B cell (primary cell): Measurements from ENCODE around the gene RAC3. TPM values are rescaled to one million over a fixed set of nuclear protein-coding genes. Genes with fewer than 3 reads are reported as not detected.

Experiments
- ATAC-seq: fragments of 200-7000 bp; cut with Tn5 transposase; one replicate; pipeline ENCODE4 v1.10.0; 2021; ENCODE audit warnings: low read depth, mild to moderate bottlenecking, moderate number of reproducible peaks, moderate library complexity
- CTCF ChIA-PET: fragments of 350-600 bp; sonication (Branson Sonifier 250); formaldehyde crosslinking; loops from one replicate; lab custom pipeline; 2021; ENCODE audit warnings: antibody characterized with exemption, inconsistent platforms; lab: Charles Lee
- POLR2A ChIA-PET: fragments of 350-600 bp; sonication (Branson Sonifier 250); formaldehyde crosslinking; loops from one replicate; lab custom pipeline; 2021; ENCODE audit warnings: antibody characterized with exemption; lab: Charles Lee
- DNase-seq: peaks from one replicate; pipeline ENCODE4 v3.0.0; 2013
- H2AFZ ChIP-seq: 2 replicates; pipeline ENCODE4 v1.6.1; 2012; ENCODE audit warnings: mild to moderate bottlenecking, low read depth, low read length; ENCODE audit not compliant: insufficient read depth, poor library complexity, severe bottlenecking
- H3K27ac ChIP-seq, 2 donors: 1 replicate in 1 of 2; 2 replicates in 1 of 2; pipeline ENCODE4 v1.5.1; 2012 to 2013; ENCODE audit warnings: low read length in 2 of 2, mild to moderate bottlenecking in 2 of 2, moderate library complexity in 1 of 2
- H3K27me3 ChIP-seq, 4 experiments: fragments of 200-600 bp in 1 of 4; sonication (generic) in 1 of 4; replicated peaks in 1 of 4; 1 replicate in 2 of 4; 2 replicates in 2 of 4; pipeline versions ENCODE4 v1.6.1 to v1.7.0; 2013 to 2016; ENCODE audit warnings: low read length in 3 of 4, mild to moderate bottlenecking in 2 of 4, mixed read lengths in 1 of 4, moderate library complexity in 1 of 4; ENCODE audit not compliant: insufficient read depth in 4 of 4, control insufficient read depth in 3 of 4; ENCODE audit errors: control extremely low read depth in 1 of 4
- H3K36me3 ChIP-seq, 2 experiments: replicated peaks in 1 of 2; 1 replicate in 1 of 2; 2 replicates in 1 of 2; pipeline versions ENCODE4 v1.6.1 to v1.7.1; 2013; ENCODE audit warnings: low read length in 1 of 2; ENCODE audit not compliant: insufficient read depth in 2 of 2, control insufficient read depth in 1 of 2; ENCODE audit errors: control extremely low read depth in 1 of 2, extremely low read depth in 1 of 2
- H3K4me1 ChIP-seq, 2 donors: fragments of 200-600 bp in 1 of 2; sonication (generic) in 1 of 2; 1 replicate in 1 of 2; 2 replicates in 1 of 2; pipeline versions ENCODE4 v1.5.1 to v1.6.1; 2013 to 2017; ENCODE audit warnings: low read length in 2 of 2; ENCODE audit not compliant: control insufficient read depth in 2 of 2, insufficient read depth in 2 of 2
- H3K4me2 ChIP-seq: replicated peaks from 2 replicates; pipeline ENCODE3; 2012; ENCODE audit warnings: mild to moderate bottlenecking, low read depth, low read length; ENCODE audit not compliant: poor library complexity, severe bottlenecking
- H3K4me3 ChIP-seq, 5 experiments: fragments of 200-600 bp in 1 of 5; sonication (generic) in 1 of 5; 1 replicate in 3 of 5; 2 replicates in 2 of 5; pipeline versions ENCODE4 v1.5.1 to v1.7.0; 2011 to 2016; ENCODE audit warnings: low read length in 4 of 5, mild to moderate bottlenecking in 4 of 5, low read depth in 2 of 5, control low read depth in 1 of 5, moderate library complexity in 1 of 5; ENCODE audit not compliant: insufficient read depth in 1 of 5; ENCODE audit errors: control extremely low read depth in 1 of 5, extremely low read depth in 1 of 5
- H3K79me2 ChIP-seq: fragments of 200-600 bp; sonication (generic); one replicate; pipeline ENCODE4 v1.6.0; 2016; ENCODE audit warnings: low read length; ENCODE audit not compliant: control insufficient read depth, insufficient read depth
- H3K9ac ChIP-seq: fragments of 200-600 bp; sonication (generic); 2 replicates; pipeline ENCODE4 v1.6.1; 2017; ENCODE audit warnings: mild to moderate bottlenecking, low read length, moderate library complexity
- H3K9me3 ChIP-seq, 3 donors: one replicate each; pipeline versions ENCODE4 v1.6.1 to v1.7.1; 2013; ENCODE audit warnings: low read length in 2 of 3; ENCODE audit not compliant: control insufficient read depth in 2 of 3, insufficient read depth in 1 of 3; ENCODE audit errors: control extremely low read depth in 1 of 3
- H4K20me1 ChIP-seq: 2 replicates; pipeline ENCODE4 v1.6.0; 2012; ENCODE audit warnings: mild to moderate bottlenecking, low read length; ENCODE audit not compliant: insufficient read depth, control insufficient read depth, poor library complexity, severe bottlenecking
- H3K27ac Mint-ChIP-seq: one replicate; pipeline ENCODE4 v1.8.0; 2021; ENCODE audit warnings: mixed read lengths
- H3K27me3 Mint-ChIP-seq: one replicate; pipeline ENCODE4 v1.8.0; 2021; ENCODE audit warnings: mixed read lengths
- H3K4me1 Mint-ChIP-seq: one replicate; pipeline ENCODE4 v1.8.0; 2021; ENCODE audit warnings: mixed read lengths
- H3K4me3 Mint-ChIP-seq: one replicate; pipeline ENCODE4 v1.8.0; 2021; ENCODE audit warnings: mixed read lengths
- H3K9me3 Mint-ChIP-seq: one replicate; pipeline ENCODE4 v1.8.0; 2022; ENCODE audit warnings: mixed read lengths; ENCODE audit not compliant: insufficient read depth
- CTCF ChIP-seq: fragments of 200-600 bp; IDR thresholded peaks from one replicate; pipeline ENCODE4 v1.8.0; 2022; ENCODE audit warnings: antibody characterized with exemption, mild to moderate bottlenecking
- WGBS: methylation state at CpG from one replicate; pipeline ENCODE4 v1.1.5; 2013; ENCODE audit warnings: missing lambda C conversion rate; ENCODE audit not compliant: insufficient coverage; 5-methylcytosine and 5-hydroxymethylcytosine counted together
- intact Hi-C: fragments of 100-400 bp; cut with micrococcal nuclease; formaldehyde crosslinking; loops from one replicate; pipeline ENCODE4 v1.10.0; 2022
- polyA plus RNA-seq: library from polyadenylated mRNA; depleted of rRNA; stranded (reverse); fragments of >200 nt; gene quantifications from 2 replicates; pipeline ENCODE4 v1.2.3, GENCODE V29; 2012
- total RNA-seq, 2 donors: library from RNA; stranded (reverse); fragments of 120-200 nt in 1 of 2; gene quantifications; 1 replicate in 1 of 2; 2 replicates in 1 of 2; pipeline versions ENCODE4 v1.2.3 to v1.2.4, GENCODE V29; 2013 to 2022

Gene RAC3
- total and polyA plus RNA-seq, 2 donors (not counting 1 experiment from before 2014, with no cell fraction given), result 0.62 to 2.0 TPM

DNA sequence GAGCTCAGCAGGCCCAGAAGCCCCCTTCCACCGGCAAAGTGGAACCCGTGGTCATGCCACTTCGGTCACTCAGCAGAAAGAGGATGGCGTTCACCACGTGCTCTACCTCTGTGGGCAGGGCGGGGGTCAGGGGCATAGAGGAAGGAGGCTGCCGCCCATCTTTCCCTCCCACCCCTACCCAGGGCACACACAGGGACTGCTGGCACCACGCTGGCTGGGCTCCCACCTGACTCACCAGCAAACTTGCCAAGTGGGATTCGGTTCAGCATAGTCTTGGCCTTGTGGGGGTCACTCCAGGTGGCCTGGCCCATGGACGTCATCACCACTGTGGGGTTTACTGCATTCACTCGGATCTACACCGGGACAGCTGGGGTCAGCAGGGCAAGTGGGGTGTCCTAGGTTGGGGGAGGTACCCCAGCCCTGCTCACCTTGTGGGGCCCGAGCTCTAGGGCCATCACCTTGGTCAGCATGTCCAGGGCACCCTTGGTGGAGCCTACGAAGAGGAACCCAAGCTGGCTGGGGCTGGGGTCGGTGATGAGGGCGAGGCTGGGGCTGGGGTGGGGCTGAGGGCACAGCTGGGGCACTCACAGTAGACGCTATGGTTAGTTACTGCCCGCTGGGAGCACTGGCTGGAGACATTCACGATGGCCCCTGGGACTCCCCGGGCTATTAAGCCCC, 4.6 kb downstream of the RAC3 start:
- H3K9me3 ChIP-seq, result peaks cover 0 to 2% (median 0%) of the 10 kb centered on the region in 3 donors
- Mint-ChIP-seq H3K27me3 (no peaks in the 10 kb centered on the region), H3K27ac (no peak overlapping the region), H3K4me1 (peaks cover 24% of the 10 kb centered on the region), H3K4me3 (peak overlapping the region; percentile 90), H3K9me3 (no peaks in the 10 kb centered on the region)
- peaks cover 0 to 9% (median 3%) of the 10 kb centered on the region in 4 experiments for H3K27me3 ChIP-seq
- peaks cover 26% of the 10 kb centered on the region for H4K20me1 ChIP-seq
- H3K9ac ChIP-seq, result peak overlapping the region; percentile 72
- ChIA-PET CTCF (interaction anchor here (0.8 to 1.7 kb wide), 2 partner anchors 15 to 76 kb away, joined by 3 to 13 read pairs; no protein-coding TSS in a partner anchor), POLR2A (interaction anchor here (0.6 kb wide), 1 partner anchor 521 kb away, joined by 3 read pairs; no protein-coding TSS in a partner anchor)
- no peak overlapping the region for H2AFZ ChIP-seq
- peak overlapping the region in 1 of 2 donors; percentile 84 for H3K27ac ChIP-seq
- intact Hi-C loops, result loop anchor here (10.0 kb wide), 1 partner anchor 519 kb away; no protein-coding TSS in a partner anchor
- TF ChIP-seq CTCF, result no peak
- ATAC-seq, result no peak
- no peaks in the 10 kb centered on the region for H3K36me3 ChIP-seq
- H3K4me3 ChIP-seq, result peak overlapping the region in 1 of 5 experiments; percentile 76
- H3K4me1 ChIP-seq, result peaks cover 22 to 25% of the 10 kb centered on the region in 2 donors
- peaks cover 14% of the 10 kb centered on the region for H3K79me2 ChIP-seq
- no peak for DNase-seq
- 92% methylated on average over 16 of the region's 20 CpGs for WGBS
- H3K4me2 ChIP-seq, result peak overlapping the region; percentile 100

GRCh38 chr17:82036634-82037091, 5.2 kb downstream of the RAC3 start:
- Histone ChIP-seq H3K4me1 (peaks cover 22 to 25% of the 10 kb centered on the region in 2 donors), H3K79me2 (peaks cover 14% of the 10 kb centered on the region), H3K27ac (peak overlapping the region; percentile 44 to 84), H3K4me3 (peak overlapping the region; percentile 34 to 76 (median 72)), H3K4me2 (peak overlapping the region; percentile 100), H3K9ac (peak overlapping the region; percentile 72), H4K20me1 (peaks cover 25% of the 10 kb centered on the region), H3K27me3 (peaks cover 0 to 9% (median 3%) of the 10 kb centered on the region in 4 experiments), H2AFZ (peak overlapping the region; percentile 73), H3K9me3 (peaks cover 0 to 2% (median 0%) of the 10 kb centered on the region in 3 donors), H3K36me3 (no peaks in the 10 kb centered on the region)
- DNase-seq, result no peak
- TF ChIP-seq CTCF, result no peak
- ChIA-PET POLR2A (no interaction called here), CTCF (no interaction called here)
- peak overlapping the region; percentile 90 for H3K4me3 Mint-ChIP-seq
- ATAC-seq, result no peak
- no peaks in the 10 kb centered on the region for H3K27me3 Mint-ChIP-seq
- WGBS, result 54% methylated on average over 23 of the region's 23 CpGs
- peaks cover 24% of the 10 kb centered on the region for H3K4me1 Mint-ChIP-seq
- H3K9me3 Mint-ChIP-seq, result no peaks in the 10 kb centered on the region
- intact Hi-C loops, result loop anchor here (1.0 to 10.0 kb wide), 6 partner anchors 13 to 518 kb away; partner anchors contain the start of genes ASPSCR1, FASN, GPS1 and LRRC45
- H3K27ac Mint-ChIP-seq, result no peak overlapping the region
